H1 (cell line): Measurements from ENCODE around the gene UTRN. TPM values are rescaled to one million over a fixed set of nuclear protein-coding genes. Genes with fewer than 3 reads are reported as not detected.

ENCODE experiments used
- ASH2L ChIP-seq: fragments of 200-600, 300-600 bp; sonication (generic); IDR thresholded peaks from one replicate; pipeline ENCODE4 v1.7.1; 2017; ENCODE audit warnings: low read length
- BACH1 ChIP-seq: IDR thresholded peaks from 2 replicates; pipeline ENCODE4 v1.6.1; 2012; ENCODE audit warnings: low read length, improper control_type of control experiment
- MAX ChIP-seq: IDR thresholded peaks from 2 replicates; pipeline ENCODE4 v1.6.1; 2012; ENCODE audit warnings: inconsistent platforms
- POLR2A ChIP-seq, 2 experiments: IDR thresholded peaks; 1 replicate in 1 of 2; 2 replicates in 1 of 2; pipeline ENCODE4 v1.6.1; 2011; ENCODE audit warnings: low read depth in 2 of 2, low read length in 2 of 2, mild to moderate bottlenecking in 2 of 2; ENCODE audit errors: control extremely low read depth in 1 of 2
- RAD21 ChIP-seq, 2 experiments: IDR thresholded peaks in 1 of 2; conservative IDR thresholded peaks in 1 of 2; 2 replicates each; pipeline ENCODE4 v1.6.1; 2011; ENCODE audit warnings: low read depth in 2 of 2, low read length in 2 of 2, improper control_type of control experiment in 1 of 2, inconsistent platforms in 1 of 2, mild to moderate bottlenecking in 1 of 2, moderate library complexity in 1 of 2
- SAP30 ChIP-seq: fragments of 300-600 bp; sonication (generic); IDR thresholded peaks from 2 replicates; pipeline ENCODE4 v1.7.1; 2012; ENCODE audit warnings: low read length, moderate library complexity, mild to moderate bottlenecking, inconsistent platforms; ENCODE audit not compliant: insufficient read depth, insufficient replicate concordance
- SUZ12 ChIP-seq: fragments of 200-600 bp; sonication (generic); IDR thresholded peaks from 2 replicates; pipeline ENCODE4 v1.6.1; 2012; ENCODE audit warnings: mild to moderate bottlenecking, inconsistent platforms, low read length, moderate library complexity, mixed read lengths
- TAF1 ChIP-seq: IDR thresholded peaks from 2 replicates; pipeline ENCODE4 v1.6.1; 2011; ENCODE audit warnings: mild to moderate bottlenecking, low read depth, low read length
- TBP ChIP-seq: IDR thresholded peaks from 2 replicates; pipeline ENCODE4 v1.6.1; 2011; ENCODE audit warnings: low read depth, low read length, improper control_type of control experiment
- TEAD4 ChIP-seq: IDR thresholded peaks from 2 replicates; pipeline ENCODE4 v1.6.1; 2012; ENCODE audit warnings: low read depth, low read length, inconsistent platforms, mixed read lengths
- polyA plus RNA-seq, 7 experiments: library from polyadenylated mRNA; depleted of rRNA in 3 of 7; stranded (reverse) in 5 of 7; unstranded in 2 of 7; fragments of >200 nt in 5 of 7; fragments of 200-250 nt in 2 of 7; gene quantifications; 1 replicate in 5 of 7; 2 replicates in 1 of 7; 4 replicates in 1 of 7; pipeline versions ENCODE4 v1.2.1 to v1.2.3, GENCODE V29; 2011 to 2013; ENCODE audit warnings: missing spikeins in 2 of 7, mixed read lengths in 2 of 7
- total RNA-seq: library from RNA; stranded (reverse); fragmentation: NEBNext Ultra II Directional; extraction: Animal tissue kit (Norgen Biotek cat#: 25700); gene quantifications from 2 replicates; pipeline ENCODE4 v1.2.1, GENCODE V29; 2021
- TF ChIP-seq, protein P1 (sequence below), 3 experiments: IDR thresholded peaks; 1 replicate in 2 of 3; 2 replicates in 1 of 3; pipeline versions ENCODE4 v1.5.1 to v1.6.1; 2011; ENCODE audit warnings: low read length in 3 of 3, mild to moderate bottlenecking in 3 of 3, inconsistent platforms in 2 of 3, low read depth in 1 of 3, moderate library complexity in 1 of 3; ENCODE audit not compliant: insufficient read depth in 1 of 3; ENCODE audit errors: control extremely low read depth in 1 of 3

The UTRN gene
- total and polyA plus RNA-seq, 2 of the 8 experiments (the other 6 are each of a cell fraction or from before 2014, with no cell fraction given), result 25.0 to 112 TPM

- TF ChIP-seq, protein P1, sequence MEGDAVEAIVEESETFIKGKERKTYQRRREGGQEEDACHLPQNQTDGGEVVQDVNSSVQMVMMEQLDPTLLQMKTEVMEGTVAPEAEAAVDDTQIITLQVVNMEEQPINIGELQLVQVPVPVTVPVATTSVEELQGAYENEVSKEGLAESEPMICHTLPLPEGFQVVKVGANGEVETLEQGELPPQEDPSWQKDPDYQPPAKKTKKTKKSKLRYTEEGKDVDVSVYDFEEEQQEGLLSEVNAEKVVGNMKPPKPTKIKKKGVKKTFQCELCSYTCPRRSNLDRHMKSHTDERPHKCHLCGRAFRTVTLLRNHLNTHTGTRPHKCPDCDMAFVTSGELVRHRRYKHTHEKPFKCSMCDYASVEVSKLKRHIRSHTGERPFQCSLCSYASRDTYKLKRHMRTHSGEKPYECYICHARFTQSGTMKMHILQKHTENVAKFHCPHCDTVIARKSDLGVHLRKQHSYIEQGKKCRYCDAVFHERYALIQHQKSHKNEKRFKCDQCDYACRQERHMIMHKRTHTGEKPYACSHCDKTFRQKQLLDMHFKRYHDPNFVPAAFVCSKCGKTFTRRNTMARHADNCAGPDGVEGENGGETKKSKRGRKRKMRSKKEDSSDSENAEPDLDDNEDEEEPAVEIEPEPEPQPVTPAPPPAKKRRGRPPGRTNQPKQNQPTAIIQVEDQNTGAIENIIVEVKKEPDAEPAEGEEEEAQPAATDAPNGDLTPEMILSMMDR (IDR thresholded peaks at IDR 0.05; ENCODE audit: control extremely low read depth in 1 of 3, insufficient read depth in 1 of 3, low read depth in 1 of 3, low read length in 3 of 3), result no peak
- TF ChIP-seq BACH1, result no peak
- TF ChIP-seq TAF1, result peak; percentile 49; the same call in 1 of the 2 replicates
- TF ChIP-seq TBP, result peak; percentile 19; the same call in 1 of the 2 replicates
- TF ChIP-seq POLR2A (IDR thresholded peaks at IDR 0.05; ENCODE audit: control extremely low read depth in 1 of 2, low read depth in 2 of 2, low read length in 2 of 2), result 0 out of 3 replicates have a peak, but pooled peaks of 1 of the 2 experiments have one; percentile 5
- TF ChIP-seq TEAD4, result peak; percentile 80
- peak; percentile 12 to 16; a peak in 1 of 4 replicates for TF ChIP-seq RAD21 (IDR thresholded peaks at IDR 0.05 in 1 of 2, conservative IDR thresholded peaks at IDR 0.05 in 1 of 2; ENCODE audit: low read depth in 2 of 2, low read length in 2 of 2)
- TF ChIP-seq SAP30, result no peak
- TF ChIP-seq MAX, result no peak
- no peak for TF ChIP-seq ASH2L
- peak; percentile 37; the same call in 1 of the 2 replicates for TF ChIP-seq SUZ12
These were observed 1.6 kb downstream of the UTRN start (continued) for GRCh38 chr6:144286503-144287393.
